Progenitor cell of endocrine pancreas (in vitro differentiated cells): ENCODE data around the gene CSGALNACT2. TPM values are rescaled to one million over a fixed set of nuclear protein-coding genes. Genes with fewer than 3 reads are reported as not detected.

Experiments used
- DNase-seq: peaks from one replicate; pipeline ENCODE4 v3.0.0; 2021; ENCODE audit warnings: low spot score; ENCODE audit not compliant: unreplicated experiment
- H3K27ac Mint-ChIP-seq: 2 replicates; pipeline ENCODE4 v1.8.0; 2021; ENCODE audit warnings: mild to moderate bottlenecking, moderate library complexity, mixed read lengths
- H3K27me3 Mint-ChIP-seq: 2 replicates; pipeline ENCODE4 v1.8.0; 2021; ENCODE audit warnings: mixed read lengths
- H3K36me3 Mint-ChIP-seq: 2 replicates; pipeline ENCODE4 v1.8.0; 2022; ENCODE audit warnings: mixed read lengths; ENCODE audit not compliant: insufficient read depth
- H3K4me1 Mint-ChIP-seq: 2 replicates; pipeline ENCODE4 v1.8.0; 2021; ENCODE audit warnings: low read depth, mixed read lengths
- H3K4me3 Mint-ChIP-seq: 2 replicates; pipeline ENCODE4 v1.8.0; 2021; ENCODE audit warnings: low read depth, mild to moderate bottlenecking, moderate library complexity, mixed read lengths
- H3K9me3 Mint-ChIP-seq: 2 replicates; pipeline ENCODE4 v1.8.0; 2021; ENCODE audit warnings: low read depth, mixed read lengths
- CTCF ChIP-seq: fragments of 200-600 bp; sonication (generic); IDR thresholded peaks from one replicate; pipeline ENCODE4 v1.5.0; 2021; ENCODE audit warnings: antibody characterized with exemption, mild to moderate bottlenecking; ENCODE audit not compliant: unreplicated experiment
- total RNA-seq: library from RNA; stranded (reverse); gene quantifications from 2 replicates; pipeline ENCODE4 v1.2.1, GENCODE V29; 2021

CSGALNACT2 gene
- total RNA-seq, 1 donor from 2014 or later: 8.9 TPM

- H3K9me3 Mint-ChIP-seq: no peaks in the 10 kb centered on the region
- H3K36me3 Mint-ChIP-seq: no peaks in the 10 kb centered on the region
- DNase-seq: no peak
- no peaks in the 10 kb centered on the region for H3K4me1 Mint-ChIP-seq
- TF ChIP-seq CTCF: no peak
- peaks cover 43% of the 10 kb centered on the region for H3K27me3 Mint-ChIP-seq
- H3K4me3 Mint-ChIP-seq: no peak overlapping the region
- no peak overlapping the region for H3K27ac Mint-ChIP-seq
Observed at GRCh38 chr10:43102063-43102828, 36.0 kb upstream of the CSGALNACT2 start.

DNA sequence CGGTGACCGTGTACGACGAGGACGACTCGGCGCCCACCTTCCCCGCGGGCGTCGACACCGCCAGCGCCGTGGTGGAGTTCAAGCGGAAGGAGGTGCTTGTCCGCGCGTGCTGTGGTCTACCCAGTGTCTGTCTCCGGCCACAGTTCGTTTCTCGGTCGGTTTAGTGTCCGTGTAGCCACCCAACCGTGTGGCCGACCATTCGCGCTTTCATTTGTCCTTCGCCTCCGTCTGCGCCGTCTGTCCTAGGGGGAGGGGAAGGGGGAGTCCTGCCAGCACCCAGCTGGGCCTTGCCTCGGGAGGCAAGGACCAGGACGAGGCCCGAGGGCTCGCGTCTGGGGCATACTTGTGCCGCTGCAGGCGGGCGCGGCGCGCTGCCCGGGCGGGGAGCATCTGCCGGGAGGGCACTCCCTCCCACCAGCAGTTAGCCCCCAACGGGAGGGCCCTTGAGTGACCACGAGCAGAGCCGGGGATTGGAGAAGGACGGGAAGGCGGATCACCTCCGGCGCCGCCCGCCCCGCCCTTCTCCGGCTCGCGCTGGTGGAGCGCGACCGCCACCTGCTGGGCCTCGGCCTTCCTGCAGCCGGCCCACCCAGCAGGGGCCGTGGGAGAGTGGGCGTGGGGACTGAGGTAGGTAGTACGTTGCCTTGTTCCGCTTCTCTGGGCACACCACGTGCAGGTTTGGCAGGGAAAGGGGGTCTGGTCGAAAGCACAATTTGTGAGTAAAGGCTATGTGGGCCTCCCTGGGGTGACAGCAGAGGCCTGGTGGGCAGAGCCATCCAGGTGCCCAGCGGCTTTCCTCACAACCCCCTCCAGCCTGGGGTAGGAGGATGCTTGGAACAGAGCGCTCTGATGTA is 32.9 kb upstream of the CSGALNACT2 start:
- H3K27ac Mint-ChIP-seq: no peak overlapping the region
- H3K36me3 Mint-ChIP-seq: no peaks in the 10 kb centered on the region
- peak; percentile 74 for DNase-seq
- no peaks in the 10 kb centered on the region for H3K9me3 Mint-ChIP-seq
- peak overlapping the region; percentile 70 for H3K4me3 Mint-ChIP-seq
- H3K4me1 Mint-ChIP-seq: no peaks in the 10 kb centered on the region
- peak; percentile 99 for TF ChIP-seq CTCF
- peaks cover 35% of the 10 kb centered on the region for H3K27me3 Mint-ChIP-seq

DNA sequence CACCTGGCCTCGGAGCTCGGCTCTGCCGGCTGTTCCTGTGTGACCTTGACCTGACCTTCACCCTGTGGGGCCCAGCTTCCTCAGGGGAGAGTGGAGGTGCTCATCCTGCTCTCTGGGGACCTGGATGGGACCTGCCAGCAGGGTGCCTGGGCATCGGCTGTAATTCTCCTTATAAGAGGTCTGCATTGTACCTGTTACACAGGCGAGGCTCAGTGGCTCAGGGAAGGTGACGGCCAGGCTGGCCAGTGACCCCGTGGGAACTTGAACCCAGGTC is 32.4 kb upstream of the CSGALNACT2 start:
- no peaks in the 10 kb centered on the region for H3K36me3 Mint-ChIP-seq
- no peak for DNase-seq
- H3K4me1 Mint-ChIP-seq: no peaks in the 10 kb centered on the region
- no peak overlapping the region for H3K27ac Mint-ChIP-seq
- no peak for TF ChIP-seq CTCF
- no peaks in the 10 kb centered on the region for H3K9me3 Mint-ChIP-seq
- no peak overlapping the region for H3K4me3 Mint-ChIP-seq
- peaks cover 35% of the 10 kb centered on the region for H3K27me3 Mint-ChIP-seq

DNA sequence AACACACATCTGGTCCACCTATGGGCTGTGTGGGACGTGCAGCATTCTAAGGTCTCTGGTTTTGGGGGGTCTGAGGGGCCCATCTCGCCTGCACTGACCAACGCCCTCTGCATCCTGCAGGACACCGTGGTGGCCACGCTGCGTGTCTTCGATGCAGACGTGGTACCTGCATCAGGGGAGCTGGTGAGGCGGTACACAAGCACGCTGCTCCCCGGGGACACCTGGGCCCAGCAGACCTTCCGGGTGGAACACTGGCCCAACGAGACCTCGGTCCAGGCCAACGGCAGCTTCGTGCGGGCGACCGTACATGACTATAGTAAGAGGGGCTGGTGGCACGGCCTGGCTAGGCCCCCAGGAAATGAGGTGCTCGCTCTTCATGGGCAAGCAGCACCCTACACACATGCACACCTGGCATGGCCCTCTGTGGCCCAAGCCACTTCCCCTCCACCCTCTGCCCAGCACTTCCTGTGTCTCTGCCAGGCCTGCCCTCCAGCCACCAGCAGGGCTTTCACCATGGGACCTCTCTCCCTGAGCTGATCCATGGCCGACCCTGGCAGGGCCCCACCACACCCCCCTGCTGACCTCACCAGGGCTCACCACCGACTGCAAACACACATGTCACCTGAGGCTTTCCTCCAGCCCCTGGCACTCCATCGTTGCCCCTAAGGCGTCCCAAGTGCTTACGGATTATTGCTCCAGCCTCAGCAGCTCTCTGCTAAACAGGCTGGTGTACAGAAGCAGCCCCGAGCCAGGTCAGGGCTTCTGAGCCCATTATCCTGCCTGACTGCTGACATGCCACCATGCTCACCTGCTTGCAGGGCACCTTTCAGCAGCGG is 31.8 kb upstream of the CSGALNACT2 start:
- no peak overlapping the region for H3K4me3 Mint-ChIP-seq
- peaks cover 34% of the 10 kb centered on the region for H3K27me3 Mint-ChIP-seq
- no peak for DNase-seq
- H3K4me1 Mint-ChIP-seq: no peaks in the 10 kb centered on the region
- no peak overlapping the region for H3K27ac Mint-ChIP-seq
- H3K9me3 Mint-ChIP-seq: no peaks in the 10 kb centered on the region
- TF ChIP-seq CTCF: no peak
- H3K36me3 Mint-ChIP-seq: no peaks in the 10 kb centered on the region

- no peak for DNase-seq
- Mint-ChIP-seq H3K9me3 (no peaks in the 10 kb centered on the region), H3K4me3 (no peak overlapping the region), H3K27ac (no peak overlapping the region), H3K36me3 (no peaks in the 10 kb centered on the region), H3K27me3 (peaks cover 12% of the 10 kb centered on the region), H3K4me1 (no peaks in the 10 kb centered on the region)
- TF ChIP-seq CTCF: no peak
Observed at GRCh38 chr10:43108951-43109350, 29.3 kb upstream of the CSGALNACT2 start.
